AG10803 (cell line): ENCODE measurements around the gene UGGT1.

ENCODE experiments used
- DNase-seq: peaks from one replicate; pipeline ENCODE4 v3.0.0; 2010; ENCODE audit warnings: low read depth
- H3K4me3 ChIP-seq: 2 replicates; pipeline ENCODE4 v1.5.1; 2011; ENCODE audit warnings: mild to moderate bottlenecking, low read length, control low read depth
- CTCF ChIP-seq: conservative IDR thresholded peaks from 2 replicates; pipeline ENCODE4 v1.5.1; 2011; ENCODE audit warnings: mild to moderate bottlenecking, low read length, control low read depth, inconsistent platforms

The UGGT1 gene

DNA sequence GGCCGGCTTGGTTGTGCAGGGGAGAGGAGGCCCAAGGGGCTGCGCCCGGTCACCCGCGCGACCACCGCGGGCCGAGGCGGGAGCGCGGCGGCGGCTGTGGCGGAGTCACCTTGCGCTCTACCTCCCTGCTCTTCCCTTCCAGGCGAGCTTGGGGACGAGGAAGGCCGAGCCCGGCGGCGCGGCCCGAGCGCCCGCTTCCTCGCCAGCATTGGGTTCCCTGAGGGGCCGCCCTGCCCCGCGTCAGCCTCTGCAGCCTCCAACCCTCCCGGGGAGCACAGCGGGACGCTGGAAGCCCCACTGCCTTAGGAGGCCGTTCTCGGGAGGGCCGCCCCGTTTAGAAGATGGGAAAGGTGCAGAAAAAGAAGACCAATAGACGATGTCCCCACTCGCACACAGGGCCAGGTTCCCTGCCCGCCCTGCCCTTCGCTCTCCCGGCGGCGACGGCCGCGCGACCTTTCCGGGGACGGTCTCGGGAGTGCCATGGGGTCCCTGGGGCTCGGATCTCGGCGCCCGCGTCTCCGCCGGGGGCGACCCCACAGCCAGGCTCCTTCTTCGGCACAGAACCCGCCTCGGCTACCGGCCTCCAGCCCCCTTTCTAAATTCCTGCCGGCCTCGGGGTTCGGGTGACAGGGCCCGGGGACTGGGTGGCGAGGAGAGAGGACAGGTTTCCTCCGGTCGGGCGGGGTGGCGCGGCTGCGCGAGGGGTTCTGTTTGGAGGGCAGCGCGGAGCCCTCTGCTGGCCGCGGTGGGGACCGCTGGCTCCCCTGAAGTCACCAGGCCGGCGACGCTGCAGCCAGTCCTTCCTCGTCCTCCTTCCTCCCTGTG is 142.2 kb downstream of the UGGT1 start:
- DNase-seq = peak; percentile 66
- H3K4me3 ChIP-seq = peak overlapping the region; percentile 67

GRCh38 chr2:128233790-128234395 is 142.9 kb downstream of the UGGT1 start:
- DNase-seq = no peak
- no peak for TF ChIP-seq CTCF
- H3K4me3 ChIP-seq = peak overlapping the region; percentile 67

More for the DNA sequence above, 142.2 kb downstream of the UGGT1 start:
- peak; percentile 80 for TF ChIP-seq CTCF

DNA sequence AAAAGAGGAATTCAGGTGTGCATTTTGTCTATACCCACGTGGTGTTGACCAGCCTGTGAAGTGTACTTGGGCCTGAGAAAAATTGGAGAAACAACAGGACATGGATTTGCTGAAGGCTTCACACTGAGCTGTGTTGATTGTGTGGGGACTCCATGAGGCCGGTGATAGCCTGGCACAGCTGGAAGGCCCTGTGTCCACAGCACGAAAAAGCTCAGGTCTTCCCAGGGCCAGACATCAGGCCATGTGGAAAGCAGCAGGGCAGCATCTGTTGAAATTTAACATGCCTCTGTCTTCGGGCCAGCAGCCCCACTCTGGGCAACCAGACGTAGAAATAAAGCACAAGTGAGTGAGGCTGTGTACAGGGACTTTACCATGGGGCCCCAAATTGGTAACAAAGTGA is 143.6 kb downstream of the UGGT1 start:
- no peak overlapping the region for H3K4me3 ChIP-seq
- peak; percentile 48 for DNase-seq
- TF ChIP-seq CTCF = no peak

DNA sequence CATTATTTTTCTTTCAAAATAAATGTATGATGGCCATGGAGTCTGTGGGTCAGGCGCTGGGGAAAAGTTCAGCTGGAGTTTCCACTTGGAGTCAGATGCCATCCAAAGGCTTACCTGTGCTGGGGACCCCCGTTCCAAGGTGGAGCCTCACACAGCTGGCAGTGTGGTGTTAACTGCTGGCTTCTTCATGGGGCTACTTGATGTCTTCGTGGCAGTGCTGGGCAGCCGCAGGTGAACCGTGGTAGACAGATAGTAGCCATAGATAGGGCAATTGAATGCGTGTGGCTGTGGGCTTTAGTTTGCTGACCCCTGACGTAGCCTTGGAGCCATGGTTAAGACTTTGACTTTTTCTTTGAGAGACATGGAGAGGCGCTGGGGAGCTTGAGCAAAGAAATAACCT is 144.6 kb downstream of the UGGT1 start:
- DNase-seq = no peak
- no peak overlapping the region for H3K4me3 ChIP-seq
- no peak for TF ChIP-seq CTCF

GRCh38 chr2:128236491-128237035 is 145.6 kb downstream of the UGGT1 start:
- peak; percentile 82 for DNase-seq
- TF ChIP-seq CTCF = no peak
- H3K4me3 ChIP-seq = no peak overlapping the region

DNA sequence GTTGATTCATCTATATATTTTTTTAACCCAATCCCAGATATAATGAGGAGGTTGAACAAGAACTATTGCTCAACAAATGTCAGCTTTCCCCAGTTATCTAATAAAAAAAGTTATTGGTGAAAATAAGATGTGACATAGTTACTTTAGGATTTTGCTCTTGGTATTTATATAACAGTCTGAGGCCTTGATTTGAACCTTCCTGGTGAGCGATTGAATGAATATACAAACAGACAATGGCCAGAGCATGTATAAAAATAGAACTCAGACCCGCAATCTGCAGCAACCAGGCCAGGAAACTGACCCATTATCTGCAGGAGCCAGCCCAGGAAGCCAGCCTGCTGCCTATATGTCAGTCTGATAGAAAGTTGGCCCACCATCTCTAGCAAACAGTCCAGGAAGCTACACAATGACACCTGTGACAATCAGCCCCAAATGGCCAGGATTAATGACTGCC is 146.1 kb downstream of the UGGT1 start:
- no peak for TF ChIP-seq CTCF
- no peak overlapping the region for H3K4me3 ChIP-seq
- peak; percentile 42 for DNase-seq
